GM12892 (cell line): ENCODE measurements around the gene LRRC75B.
"Not testable (repeated sequence)": the region's sequence is repeated elsewhere in the genome, so short reads cannot be mapped to it uniquely, and the experiment has no call there.

Experiments used
- POLR2A ChIP-seq: IDR thresholded peaks from 2 replicates; pipeline ENCODE4 v1.6.1; 2011; ENCODE audit warnings: low read depth, low read length, control low read depth
- POLR2AphosphoS5 ChIP-seq: IDR thresholded peaks from 2 replicates; pipeline ENCODE4 v1.6.1; 2011; ENCODE audit warnings: low read depth, low read length, control low read depth
- TAF1 ChIP-seq: IDR thresholded peaks from 2 replicates; pipeline ENCODE4 v1.6.1; 2011; ENCODE audit warnings: low read depth, mild to moderate bottlenecking, control low read depth, low read length, borderline replicate concordance

DNA sequence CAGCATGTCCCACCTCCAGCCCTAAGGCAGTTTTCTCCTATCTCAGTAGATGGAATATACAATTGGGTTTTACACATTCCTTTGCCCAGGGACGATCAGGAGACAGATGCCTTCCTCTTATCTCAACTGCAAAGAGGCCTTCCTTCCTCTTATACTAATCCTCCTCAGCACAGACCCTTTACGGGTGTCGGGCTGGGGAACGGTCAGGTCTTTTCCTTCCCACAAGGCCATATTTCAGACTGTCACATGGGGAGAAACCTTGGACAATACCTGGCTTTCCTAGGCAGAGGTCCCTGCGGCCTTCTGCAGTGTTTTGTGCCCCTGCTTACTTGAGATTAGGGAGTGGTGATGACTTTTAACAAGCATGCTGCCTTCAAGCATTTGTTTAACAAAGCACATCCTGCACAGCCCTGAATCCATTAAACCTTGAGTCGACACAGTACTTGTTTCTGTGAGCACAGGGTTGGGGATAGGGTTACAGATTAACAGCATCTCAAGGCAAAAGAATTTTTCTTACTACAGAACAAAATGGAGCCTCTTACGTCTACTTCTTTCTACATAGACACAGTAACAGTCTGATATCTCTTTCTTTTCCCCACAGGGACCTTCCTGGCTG is 38.0 kb upstream of the LRRC75B start:
- not testable (repeated sequence) for TF ChIP-seq POLR2A, POLR2AphosphoS5, TAF1
